ENCODE measurements around the gene METAP1D.

DNA sequence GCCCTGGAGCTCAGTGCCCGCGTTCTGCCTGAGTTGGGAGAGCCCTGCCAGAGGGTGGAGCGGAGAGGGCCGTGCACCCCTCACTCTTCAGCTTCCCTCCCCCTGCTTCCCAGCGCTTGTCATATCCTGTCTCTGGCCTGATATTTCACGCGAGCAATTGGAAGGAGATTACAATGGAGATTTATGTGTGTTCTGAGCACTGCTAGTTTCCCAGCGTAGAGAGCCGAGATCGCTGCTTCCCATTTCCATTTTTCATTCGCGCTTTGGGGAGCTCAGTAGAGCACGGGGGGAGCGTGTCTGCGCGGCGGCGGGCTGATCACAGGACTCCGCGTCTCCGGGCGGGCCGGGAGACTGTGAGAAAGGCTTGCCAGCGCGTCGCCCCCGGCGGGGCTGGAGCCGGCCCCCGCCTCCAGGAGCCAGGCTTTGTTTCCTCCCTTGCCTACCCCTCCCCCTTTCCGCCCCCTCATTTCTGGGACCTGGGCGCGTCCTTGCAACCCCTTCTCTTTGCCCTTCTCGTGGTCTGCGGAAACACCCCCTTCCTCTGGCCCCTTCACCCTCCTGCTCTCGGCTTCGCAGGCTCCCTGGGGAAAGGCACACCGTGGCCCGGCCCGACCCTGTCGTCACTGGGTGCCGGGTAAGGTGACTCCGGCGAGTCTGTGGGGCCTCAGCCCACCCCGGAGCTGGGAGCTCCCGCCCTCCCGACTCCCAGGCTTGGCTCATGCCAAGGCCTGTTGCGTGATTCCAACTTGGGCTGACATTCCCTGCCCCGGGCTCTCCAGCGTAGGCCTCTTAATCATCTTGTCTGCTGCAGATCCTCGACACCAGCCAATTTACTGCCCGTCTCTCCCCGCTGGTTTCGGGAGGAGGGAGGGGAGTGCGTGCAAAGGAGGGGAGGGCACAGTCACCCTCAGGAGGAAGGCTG is 97.1 kb downstream of the METAP1D start:
- TF ChIP-seq TAF1 (conservative IDR thresholded peaks at IDR 0.05), result no peak
- TF ChIP-seq, protein P1, sequence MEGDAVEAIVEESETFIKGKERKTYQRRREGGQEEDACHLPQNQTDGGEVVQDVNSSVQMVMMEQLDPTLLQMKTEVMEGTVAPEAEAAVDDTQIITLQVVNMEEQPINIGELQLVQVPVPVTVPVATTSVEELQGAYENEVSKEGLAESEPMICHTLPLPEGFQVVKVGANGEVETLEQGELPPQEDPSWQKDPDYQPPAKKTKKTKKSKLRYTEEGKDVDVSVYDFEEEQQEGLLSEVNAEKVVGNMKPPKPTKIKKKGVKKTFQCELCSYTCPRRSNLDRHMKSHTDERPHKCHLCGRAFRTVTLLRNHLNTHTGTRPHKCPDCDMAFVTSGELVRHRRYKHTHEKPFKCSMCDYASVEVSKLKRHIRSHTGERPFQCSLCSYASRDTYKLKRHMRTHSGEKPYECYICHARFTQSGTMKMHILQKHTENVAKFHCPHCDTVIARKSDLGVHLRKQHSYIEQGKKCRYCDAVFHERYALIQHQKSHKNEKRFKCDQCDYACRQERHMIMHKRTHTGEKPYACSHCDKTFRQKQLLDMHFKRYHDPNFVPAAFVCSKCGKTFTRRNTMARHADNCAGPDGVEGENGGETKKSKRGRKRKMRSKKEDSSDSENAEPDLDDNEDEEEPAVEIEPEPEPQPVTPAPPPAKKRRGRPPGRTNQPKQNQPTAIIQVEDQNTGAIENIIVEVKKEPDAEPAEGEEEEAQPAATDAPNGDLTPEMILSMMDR (IDR thresholded peaks at IDR 0.05; ENCODE audit: low read depth, low read length, missing input control), result no peak
- no peak for TF ChIP-seq JUND (IDR thresholded peaks at IDR 0.05)
- TF ChIP-seq SP1 (IDR thresholded peaks at IDR 0.05), result no peak
- TF ChIP-seq, protein P2, sequence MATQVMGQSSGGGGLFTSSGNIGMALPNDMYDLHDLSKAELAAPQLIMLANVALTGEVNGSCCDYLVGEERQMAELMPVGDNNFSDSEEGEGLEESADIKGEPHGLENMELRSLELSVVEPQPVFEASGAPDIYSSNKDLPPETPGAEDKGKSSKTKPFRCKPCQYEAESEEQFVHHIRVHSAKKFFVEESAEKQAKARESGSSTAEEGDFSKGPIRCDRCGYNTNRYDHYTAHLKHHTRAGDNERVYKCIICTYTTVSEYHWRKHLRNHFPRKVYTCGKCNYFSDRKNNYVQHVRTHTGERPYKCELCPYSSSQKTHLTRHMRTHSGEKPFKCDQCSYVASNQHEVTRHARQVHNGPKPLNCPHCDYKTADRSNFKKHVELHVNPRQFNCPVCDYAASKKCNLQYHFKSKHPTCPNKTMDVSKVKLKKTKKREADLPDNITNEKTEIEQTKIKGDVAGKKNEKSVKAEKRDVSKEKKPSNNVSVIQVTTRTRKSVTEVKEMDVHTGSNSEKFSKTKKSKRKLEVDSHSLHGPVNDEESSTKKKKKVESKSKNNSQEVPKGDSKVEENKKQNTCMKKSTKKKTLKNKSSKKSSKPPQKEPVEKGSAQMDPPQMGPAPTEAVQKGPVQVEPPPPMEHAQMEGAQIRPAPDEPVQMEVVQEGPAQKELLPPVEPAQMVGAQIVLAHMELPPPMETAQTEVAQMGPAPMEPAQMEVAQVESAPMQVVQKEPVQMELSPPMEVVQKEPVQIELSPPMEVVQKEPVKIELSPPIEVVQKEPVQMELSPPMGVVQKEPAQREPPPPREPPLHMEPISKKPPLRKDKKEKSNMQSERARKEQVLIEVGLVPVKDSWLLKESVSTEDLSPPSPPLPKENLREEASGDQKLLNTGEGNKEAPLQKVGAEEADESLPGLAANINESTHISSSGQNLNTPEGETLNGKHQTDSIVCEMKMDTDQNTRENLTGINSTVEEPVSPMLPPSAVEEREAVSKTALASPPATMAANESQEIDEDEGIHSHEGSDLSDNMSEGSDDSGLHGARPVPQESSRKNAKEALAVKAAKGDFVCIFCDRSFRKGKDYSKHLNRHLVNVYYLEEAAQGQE (IDR thresholded peaks at IDR 0.05), result no peak
- TF ChIP-seq ZBTB33 (IDR thresholded peaks at IDR 0.05), result no peak

Data from liver (tissue), 3 donors.